Fibroblast of pulmonary artery (primary cell): ENCODE measurements around the gene ADAMTSL1.

ENCODE experiments used
- DNase-seq: peaks from one replicate; pipeline ENCODE4 v3.0.0-alpha.2; 2010; ENCODE audit warnings: low read depth
- H3K4me3 ChIP-seq: replicated peaks from 2 replicates; pipeline ENCODE4 v1.5.1; 2011; ENCODE audit warnings: low read depth, mild to moderate bottlenecking, control low read depth, low read length, moderate library complexity
- CTCF ChIP-seq: IDR thresholded peaks from 2 replicates; pipeline ENCODE4 v1.5.1; 2011; ENCODE audit warnings: mild to moderate bottlenecking, control low read depth, low read length, inconsistent platforms; ENCODE audit errors: missing control alignments

The ADAMTSL1 gene

GRCh38 chr9:18473652-18474279 lies at the start of gene ADAMTSL1:
Gene ADAMTSL1, plus strand, starts transcription at chr9:18474153. Its CDS starts 80 bp downstream, at chr9:18474233.
- DNase-seq, result peak; percentile 56
- peak within 1 kb of the TSS; percentile 50 for H3K4me3 ChIP-seq

GRCh38 chr9:18427691-18428090 lies 46.3 kb upstream of the ADAMTSL1 start:
- H3K4me3 ChIP-seq, result no peak overlapping the region
- no peak for TF ChIP-seq CTCF
- DNase-seq, result no peak

More at GRCh38 chr9:18473652-18474279, at the start of gene ADAMTSL1:
- TF ChIP-seq CTCF, result no peak

- TF ChIP-seq CTCF, result no peak
- DNase-seq, result no peak
- H3K4me3 ChIP-seq, result no peak overlapping the region
Measured at GRCh38 chr9:18428661-18429060, 45.3 kb upstream of the ADAMTSL1 start.

GRCh38 chr9:18429070-18429469 lies 44.9 kb upstream of the ADAMTSL1 start:
- DNase-seq, result peak; percentile 76
- no peak overlapping the region for H3K4me3 ChIP-seq
- no peak for TF ChIP-seq CTCF

- no peak for TF ChIP-seq CTCF
- DNase-seq, result no peak
- no peak overlapping the region for H3K4me3 ChIP-seq
Measured at GRCh38 chr9:18433620-18434019, 40.3 kb upstream of the ADAMTSL1 start.

- peak overlapping the region; percentile 47 for H3K4me3 ChIP-seq
- TF ChIP-seq CTCF, result no peak
- DNase-seq, result peak; percentile 47
Measured at GRCh38 chr9:18437315-18438201, 36.4 kb upstream of the ADAMTSL1 start.
